Stimulated activated CD8-positive, alpha-beta memory T cell treated with anti-CD3 and anti-CD28 coated beads, Interleukin-2, amount 100 ng/mL, for 1 hour (primary cell): Measurements from ENCODE around the gene ISG15.
"Not testable (repeated sequence)": the region's sequence is repeated elsewhere in the genome, so short reads cannot be mapped to it uniquely, and the experiment has no call there.

Experiments
- DNase-seq, 2 donors: peaks; one replicate each; pipeline ENCODE4 v3.0.0-alpha.2; 2020; ENCODE audit warnings: low read depth in 2 of 2

ISG15 gene

DNA sequence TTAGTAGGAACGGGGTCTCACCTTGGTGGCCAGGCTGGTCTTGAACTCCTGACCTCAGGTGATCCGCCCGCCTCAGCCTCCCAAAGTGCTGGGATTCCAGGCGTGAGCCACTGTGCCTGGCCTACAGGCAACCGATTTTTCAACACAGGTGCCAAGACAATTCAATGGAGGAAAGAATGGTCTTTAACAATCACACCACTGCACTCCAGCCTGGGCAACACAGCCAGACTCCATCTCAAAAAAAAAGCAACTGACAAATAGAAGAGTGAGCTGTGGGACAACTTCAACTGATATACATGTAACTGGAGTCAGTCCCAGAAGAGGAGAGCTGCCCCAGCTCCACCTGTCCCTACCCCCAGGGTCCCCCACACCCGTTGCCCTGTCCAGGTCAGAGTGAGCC, 18.8 kb upstream of the ISG15 start:
- DNase-seq, result not testable (repeated sequence)

- no peak for DNase-seq
These were observed 17.3 kb upstream of the ISG15 start for GRCh38 chr1:995665-996633.

DNA sequence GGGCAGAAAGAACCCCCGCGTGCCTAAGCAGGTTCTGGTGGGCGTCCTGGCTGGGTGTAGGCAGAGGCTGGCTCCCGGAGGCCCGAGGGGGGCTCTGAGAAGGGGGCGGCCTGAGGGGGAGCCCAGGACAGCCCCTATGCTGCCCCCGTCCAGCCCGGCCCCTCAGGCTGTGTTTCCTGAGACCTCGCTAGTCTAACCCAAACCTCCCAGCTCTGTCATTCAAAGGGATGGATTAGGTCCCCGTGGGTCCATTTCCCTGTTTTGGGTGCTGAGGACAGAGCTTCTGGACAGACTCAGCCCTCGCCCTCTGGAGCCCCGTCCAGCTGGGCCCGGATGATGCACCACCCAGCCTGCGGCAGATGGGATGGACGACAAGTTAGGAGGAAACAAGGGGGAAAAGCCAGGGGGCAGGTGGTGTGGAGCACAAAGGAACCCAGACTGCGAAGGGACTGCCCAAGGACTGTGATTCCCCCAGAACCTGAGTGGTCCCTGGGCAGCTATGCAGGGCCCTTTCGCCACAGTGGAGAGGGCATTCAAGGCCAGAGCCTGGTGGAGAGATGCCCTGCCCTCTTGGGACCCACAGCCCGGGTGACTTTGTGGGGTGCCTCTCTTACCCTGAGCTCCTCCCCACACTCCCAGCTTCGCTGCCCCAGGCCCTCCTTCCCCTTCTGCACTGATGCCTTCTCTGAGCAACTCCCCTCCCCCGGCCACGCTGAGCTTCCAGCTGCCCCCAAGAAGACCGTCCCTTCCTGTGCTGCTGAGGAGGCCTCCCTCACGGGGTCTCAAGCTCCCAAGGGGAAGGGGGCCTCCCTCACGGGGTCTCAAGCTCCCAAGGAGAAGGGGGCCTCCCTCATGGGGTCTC, 16.2 kb upstream of the ISG15 start:
- DNase-seq, result no peak

GRCh38 chr1:997713-997992, 15.6 kb upstream of the ISG15 start:
- DNase-seq, result no peak

- no peak for DNase-seq
These were observed 15.1 kb upstream of the ISG15 start for GRCh38 chr1:997993-998744.

DNA sequence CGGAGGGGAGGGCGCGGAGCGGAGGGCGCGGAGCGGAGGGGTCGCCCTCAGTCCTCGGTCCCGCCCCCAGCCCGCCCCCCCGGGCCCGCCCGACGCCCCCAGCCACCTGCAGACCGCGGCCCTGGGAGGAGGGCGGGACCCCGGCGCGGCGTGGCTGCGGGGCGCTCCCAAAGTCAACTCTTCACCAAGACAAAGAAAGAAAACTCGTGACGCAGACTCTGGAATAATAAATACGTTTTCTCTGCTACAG, 14.6 kb upstream of the ISG15 start:
- no peak for DNase-seq

DNA sequence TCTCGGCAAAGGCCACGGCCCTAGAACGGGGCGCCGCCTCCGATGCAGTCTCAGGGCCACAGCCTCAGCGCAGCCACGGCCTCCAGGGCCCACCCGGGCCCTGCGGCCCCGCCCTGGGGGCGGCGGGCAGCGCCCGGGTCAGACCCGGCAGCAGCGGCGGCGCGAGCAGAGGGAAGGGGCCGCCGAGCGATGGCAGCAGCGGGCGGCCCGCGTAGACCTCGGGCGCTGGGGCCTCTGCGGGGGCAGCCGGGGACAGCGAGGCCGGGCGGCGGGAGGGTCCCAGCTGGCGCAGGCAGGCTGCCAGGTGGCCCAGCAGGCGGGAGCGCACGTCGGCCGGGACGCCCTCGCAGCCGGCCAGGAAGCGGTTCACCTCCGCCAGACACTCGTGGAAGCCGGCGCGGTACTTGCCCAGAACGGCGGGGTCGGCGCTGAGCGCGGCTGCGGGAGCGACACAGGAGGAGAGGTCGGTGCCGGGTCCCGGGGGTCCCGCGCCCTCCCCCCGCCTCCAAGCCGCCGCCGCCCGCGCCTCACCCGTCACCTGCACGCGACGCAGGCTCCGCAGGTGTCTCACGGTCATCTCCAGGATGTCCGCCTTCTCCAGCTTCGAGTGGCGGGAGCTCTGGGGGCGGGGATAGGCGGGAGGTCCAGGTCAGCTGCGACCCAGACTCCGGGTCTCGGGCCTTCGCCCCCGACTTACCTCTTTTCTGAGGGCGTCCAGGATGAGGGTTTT, 14.1 kb upstream of the ISG15 start:
- no peak for DNase-seq

DNA sequence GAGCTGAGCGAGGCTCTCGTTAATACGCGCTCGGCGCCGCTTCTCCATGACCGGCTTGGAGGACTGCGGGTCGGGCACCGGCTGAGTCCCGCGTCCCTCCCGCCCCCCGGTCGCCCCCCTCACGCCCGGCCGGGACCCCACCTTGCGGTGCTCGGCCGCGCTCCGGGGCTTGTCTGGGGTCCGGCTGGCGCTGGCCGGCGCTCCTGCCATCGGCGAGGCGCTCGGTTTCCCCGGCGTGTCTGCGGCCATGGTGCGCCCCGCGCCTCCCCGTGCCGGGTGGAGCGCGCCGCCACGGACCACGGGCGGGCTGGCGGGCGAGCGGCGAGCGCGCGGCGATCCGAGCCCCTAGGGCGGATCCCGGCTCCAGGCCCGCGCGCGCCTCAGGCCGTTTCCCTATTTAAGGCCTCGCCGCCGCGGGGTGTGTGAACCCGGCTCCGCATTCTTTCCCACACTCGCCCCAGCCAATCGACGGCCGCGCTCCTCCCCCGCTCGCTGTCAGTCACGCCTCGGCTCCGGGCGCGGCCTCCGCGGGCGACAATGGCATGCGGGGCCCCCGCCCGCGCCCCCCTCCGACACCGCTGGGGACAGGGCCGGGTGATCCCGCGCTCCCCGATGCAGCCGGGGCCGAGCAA, 13.5 kb upstream of the ISG15 start, which contains the start of gene HES4:
Gene HES4, minus strand, starts transcription at position 373 of the 632 bp plus-strand sequence. Its CDS starts 124 bp downstream, at position 249.
- no peak for DNase-seq

DNA sequence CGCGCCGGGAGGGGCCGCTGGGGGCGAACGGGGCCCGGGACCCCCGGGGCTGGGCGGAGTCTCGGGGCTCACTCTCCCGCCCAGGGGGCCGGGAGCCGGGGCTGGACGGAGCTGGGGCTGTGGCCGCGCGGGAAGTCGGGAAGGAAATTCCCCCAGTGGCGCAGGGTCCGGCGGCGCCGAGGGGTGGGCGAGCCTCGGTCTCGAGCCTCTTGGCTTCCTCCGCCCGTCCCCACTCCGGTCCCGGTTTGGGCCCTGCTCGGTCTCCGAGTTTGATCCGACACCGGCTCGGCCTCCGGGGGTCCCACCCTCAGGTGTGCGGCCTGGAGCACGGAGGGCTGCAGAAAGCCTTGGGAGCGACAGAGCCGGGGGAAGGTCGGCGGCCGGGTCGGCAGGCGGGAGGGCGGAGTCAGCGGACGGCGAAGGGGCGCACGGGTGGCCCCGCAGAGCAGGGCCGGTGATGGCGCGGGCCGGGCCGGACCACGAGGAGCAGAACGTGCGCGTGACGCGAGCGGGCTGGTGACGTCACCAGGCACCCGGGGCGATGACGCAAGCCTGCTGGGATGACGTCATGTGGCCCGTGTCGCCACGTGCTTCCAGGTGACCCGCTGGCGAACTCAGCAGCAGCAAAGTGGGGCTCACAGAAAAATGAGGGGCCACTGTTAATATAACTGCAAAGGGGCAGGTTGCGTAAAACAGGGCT, 12.8 kb upstream of the ISG15 start:
- peak; percentile 40 to 44 for DNase-seq

DNA sequence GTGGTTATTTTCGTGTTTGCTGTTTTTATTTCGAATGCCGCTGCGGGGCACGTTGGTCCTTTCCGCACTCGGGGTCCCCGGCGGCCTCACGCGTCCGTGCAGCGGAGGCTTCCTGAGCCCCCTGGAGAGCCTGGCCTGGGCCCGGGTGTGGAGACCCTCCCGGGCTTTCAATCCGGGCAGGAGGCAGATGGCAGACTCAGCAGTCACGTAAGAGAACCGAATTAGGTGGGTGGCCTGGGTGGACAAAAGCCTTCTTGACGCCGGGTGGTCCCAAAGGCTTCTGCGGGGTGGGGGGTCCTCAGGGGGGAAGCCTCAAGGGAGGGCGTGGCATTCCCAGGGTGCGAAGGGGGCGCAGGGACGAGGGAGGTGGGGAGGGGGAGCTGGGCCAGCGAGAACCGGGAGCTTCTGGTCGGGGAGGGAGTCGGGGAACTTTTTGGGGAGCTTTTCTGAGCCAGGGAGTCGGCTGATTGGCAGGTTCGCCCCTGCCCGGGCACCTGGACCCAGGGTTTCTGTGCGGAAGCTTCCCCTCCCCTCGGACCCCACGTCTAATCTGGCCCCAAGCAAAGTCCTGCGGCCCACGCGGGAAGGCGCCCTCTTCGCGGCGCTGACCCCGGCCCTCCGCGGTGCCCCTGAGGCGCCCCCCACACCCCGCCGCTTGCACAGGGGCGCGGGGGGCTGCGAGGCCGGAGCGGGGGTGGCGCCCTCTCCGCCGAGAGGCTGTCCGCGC, 12.1 kb upstream of the ISG15 start:
- DNase-seq, result no peak

- no peak for DNase-seq
These were observed 9.5 kb upstream of the ISG15 start for GRCh38 chr1:1003618-1004419.

- no peak for DNase-seq
These were observed 8.9 kb upstream of the ISG15 start for GRCh38 chr1:1004420-1004779.

GRCh38 chr1:1004780-1005697, 8.3 kb upstream of the ISG15 start:
- DNase-seq, result no peak

DNA sequence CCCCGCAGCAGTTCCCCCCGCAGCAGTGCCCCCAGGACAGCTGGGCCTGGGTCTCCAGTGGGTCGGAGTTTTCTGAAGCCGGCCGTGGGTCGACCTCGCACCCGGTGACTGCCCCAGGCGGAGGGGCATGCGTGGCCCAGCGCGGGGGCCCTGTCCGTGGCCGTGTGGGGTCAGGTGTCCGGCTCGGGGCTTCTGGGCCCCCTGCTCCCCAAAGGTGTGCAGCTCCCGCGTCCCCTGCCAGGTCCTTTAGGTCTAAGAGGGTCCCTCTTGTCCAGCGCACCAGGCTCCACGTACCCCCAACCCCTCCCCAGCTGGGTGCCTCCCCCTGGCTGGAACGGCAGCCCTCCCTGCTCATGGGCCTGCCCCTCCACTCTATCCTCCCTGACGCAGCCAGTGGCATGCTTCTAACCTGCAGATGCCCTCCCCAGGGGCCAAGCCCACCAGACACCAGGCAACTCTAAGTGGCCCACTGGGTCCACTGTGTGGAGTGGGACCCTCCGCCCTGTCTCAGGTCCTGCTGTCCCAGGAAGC, 7.5 kb upstream of the ISG15 start:
- DNase-seq, result no peak

DNA sequence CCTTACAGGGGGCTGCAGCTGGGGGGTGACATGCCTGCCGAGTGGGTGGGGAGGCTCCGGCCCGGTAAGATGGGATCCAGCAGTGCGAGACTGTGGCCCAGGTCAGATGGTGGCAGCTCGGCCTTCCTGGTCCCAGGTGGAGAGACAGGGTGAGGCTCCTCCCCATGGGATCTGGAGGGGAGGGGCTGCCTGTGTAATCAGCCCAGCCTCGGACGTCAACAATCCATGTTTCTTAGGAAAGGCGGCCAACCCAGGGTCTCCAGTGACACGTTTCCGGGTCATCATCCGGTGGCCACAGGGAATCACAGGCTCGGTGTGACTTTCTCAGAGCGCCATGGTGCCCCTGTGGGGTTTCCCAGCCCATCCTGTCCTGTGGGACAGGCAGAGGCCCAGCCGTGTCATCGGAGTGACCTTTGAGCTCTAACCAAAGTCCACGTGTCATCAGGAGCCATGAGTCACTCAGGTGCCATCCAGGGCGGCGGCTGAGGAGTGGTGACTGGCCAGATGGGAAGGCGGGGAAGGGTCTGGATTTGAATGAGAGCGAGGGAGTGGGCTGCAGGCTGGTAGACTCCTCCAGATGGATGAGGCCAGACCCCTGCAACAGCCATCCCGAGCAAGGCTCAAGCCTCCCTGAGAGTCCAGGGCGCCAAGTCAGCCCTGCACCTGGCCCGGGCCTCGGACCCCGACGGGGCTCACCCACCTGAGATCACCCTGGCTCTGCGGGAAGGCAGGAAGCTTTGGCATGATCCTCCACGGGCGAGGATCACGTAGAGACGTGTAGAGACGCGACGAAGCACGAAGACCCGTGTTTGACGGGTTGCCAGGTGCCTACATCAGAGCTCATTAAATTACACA, 6.8 kb upstream of the ISG15 start:
- no peak for DNase-seq

DNA sequence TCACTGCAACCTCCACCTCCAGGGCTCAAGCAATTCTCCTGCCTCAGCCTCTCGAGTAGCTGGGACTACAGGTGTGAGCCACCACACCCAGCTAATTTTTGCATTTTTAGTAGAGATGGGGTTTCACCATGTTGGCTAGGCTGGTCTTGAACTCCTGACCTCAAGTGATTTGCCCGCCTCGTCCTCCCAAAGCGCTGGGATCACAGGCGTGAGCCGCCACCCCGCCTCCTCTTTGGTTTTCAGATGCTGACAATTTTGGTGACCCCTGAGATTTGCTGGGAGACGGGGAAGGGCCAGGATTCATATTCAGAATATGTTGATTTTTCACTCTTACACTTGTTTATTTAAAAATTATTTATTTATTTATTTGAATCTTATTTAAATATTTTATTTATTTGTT, 3.2 kb upstream of the ISG15 start:
- not testable (repeated sequence) for DNase-seq
